Breast epithelium (tissue), 3 donors: ENCODE data around the gene BPIFA2.

Source experiments
- POLR2A ChIP-seq: fragments of 450-650 bp; IDR thresholded peaks from one replicate; pipeline ENCODE4 v1.6.1; 2016; ENCODE audit warnings: antibody characterized with exemption, mild to moderate bottlenecking, moderate library complexity
- POLR2AphosphoS5 ChIP-seq, 3 donors: sonication (generic); formaldehyde crosslinking; IDR thresholded peaks; one replicate each; pipeline ENCODE4 v1.6.1; 2017; ENCODE audit warnings: antibody characterized with exemption in 3 of 3
- TF ChIP-seq, protein P1 (sequence below), 3 donors: fragments of 450-650 bp; IDR thresholded peaks; one replicate each; pipeline ENCODE4 v1.5.1; 2016 to 2017; ENCODE audit warnings: antibody characterized with exemption in 3 of 3, mild to moderate bottlenecking in 3 of 3, moderate library complexity in 3 of 3

DNA sequence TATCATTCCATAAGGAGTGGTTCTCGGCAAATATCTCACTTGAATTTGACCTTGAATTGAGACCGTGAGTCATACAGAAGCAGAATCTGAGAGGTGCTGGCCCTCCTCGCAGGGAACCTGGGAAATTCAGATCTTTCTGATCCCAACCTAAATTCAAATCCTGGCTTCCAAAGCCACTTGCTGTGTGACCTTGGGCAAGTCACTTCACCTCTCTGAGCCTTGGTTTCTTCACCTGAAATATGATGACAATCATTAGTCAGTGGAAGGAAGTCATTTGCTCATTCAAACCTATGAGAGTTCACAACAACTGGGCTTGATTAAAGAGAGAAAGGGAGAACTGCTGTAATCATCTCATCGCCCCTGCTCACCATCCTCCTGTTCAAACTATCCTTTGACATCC is 56.4 kb downstream of the BPIFA2 start:
- TF ChIP-seq, protein P1, sequence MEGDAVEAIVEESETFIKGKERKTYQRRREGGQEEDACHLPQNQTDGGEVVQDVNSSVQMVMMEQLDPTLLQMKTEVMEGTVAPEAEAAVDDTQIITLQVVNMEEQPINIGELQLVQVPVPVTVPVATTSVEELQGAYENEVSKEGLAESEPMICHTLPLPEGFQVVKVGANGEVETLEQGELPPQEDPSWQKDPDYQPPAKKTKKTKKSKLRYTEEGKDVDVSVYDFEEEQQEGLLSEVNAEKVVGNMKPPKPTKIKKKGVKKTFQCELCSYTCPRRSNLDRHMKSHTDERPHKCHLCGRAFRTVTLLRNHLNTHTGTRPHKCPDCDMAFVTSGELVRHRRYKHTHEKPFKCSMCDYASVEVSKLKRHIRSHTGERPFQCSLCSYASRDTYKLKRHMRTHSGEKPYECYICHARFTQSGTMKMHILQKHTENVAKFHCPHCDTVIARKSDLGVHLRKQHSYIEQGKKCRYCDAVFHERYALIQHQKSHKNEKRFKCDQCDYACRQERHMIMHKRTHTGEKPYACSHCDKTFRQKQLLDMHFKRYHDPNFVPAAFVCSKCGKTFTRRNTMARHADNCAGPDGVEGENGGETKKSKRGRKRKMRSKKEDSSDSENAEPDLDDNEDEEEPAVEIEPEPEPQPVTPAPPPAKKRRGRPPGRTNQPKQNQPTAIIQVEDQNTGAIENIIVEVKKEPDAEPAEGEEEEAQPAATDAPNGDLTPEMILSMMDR (IDR thresholded peaks at IDR 0.05) = no peak
- TF ChIP-seq POLR2A (no peak), POLR2AphosphoS5 (IDR thresholded peaks at IDR 0.05) (no peak)
